ENCODE measurements around the gene EDAR.
A peak's percentile ranks its signal among the peaks of the same experiment; 100 is the strongest.

The EDAR gene

GRCh38 chr2:108988796-108989713 is at the start of gene EDAR:
EDAR (minus strand) TSS chr2:108989220; CDS start chr2:108931014, 58,206 bp downstream.
- TF ChIP-seq, protein P1, sequence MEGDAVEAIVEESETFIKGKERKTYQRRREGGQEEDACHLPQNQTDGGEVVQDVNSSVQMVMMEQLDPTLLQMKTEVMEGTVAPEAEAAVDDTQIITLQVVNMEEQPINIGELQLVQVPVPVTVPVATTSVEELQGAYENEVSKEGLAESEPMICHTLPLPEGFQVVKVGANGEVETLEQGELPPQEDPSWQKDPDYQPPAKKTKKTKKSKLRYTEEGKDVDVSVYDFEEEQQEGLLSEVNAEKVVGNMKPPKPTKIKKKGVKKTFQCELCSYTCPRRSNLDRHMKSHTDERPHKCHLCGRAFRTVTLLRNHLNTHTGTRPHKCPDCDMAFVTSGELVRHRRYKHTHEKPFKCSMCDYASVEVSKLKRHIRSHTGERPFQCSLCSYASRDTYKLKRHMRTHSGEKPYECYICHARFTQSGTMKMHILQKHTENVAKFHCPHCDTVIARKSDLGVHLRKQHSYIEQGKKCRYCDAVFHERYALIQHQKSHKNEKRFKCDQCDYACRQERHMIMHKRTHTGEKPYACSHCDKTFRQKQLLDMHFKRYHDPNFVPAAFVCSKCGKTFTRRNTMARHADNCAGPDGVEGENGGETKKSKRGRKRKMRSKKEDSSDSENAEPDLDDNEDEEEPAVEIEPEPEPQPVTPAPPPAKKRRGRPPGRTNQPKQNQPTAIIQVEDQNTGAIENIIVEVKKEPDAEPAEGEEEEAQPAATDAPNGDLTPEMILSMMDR (IDR thresholded peaks at IDR 0.05) = no peak
- H3K27ac ChIP-seq = no peak within 1 kb of the TSS
- no peak for DNase-seq (ENCODE audit: low spot score)
- H3K4me3 ChIP-seq = no peak within 1 kb of the TSS

DNA sequence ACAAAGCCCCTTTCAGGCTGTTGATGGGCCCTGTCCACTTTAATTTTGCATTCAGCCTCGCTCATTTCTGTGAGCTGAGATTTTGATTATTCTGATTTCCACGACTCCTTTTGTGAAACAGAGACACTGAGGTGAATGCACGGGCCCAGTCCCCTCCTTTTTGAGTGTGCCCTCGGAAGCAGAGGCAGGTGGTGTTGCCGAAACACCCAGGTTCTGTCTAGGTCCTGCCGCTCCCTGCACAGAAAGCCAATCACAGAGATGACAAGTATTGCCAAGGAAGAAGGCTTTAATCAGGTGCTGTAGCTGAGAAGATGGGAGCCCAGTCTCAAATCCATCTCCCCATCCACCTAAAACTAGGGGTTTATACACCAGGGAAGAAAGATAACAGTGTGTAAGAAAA is 44.2 kb upstream of the EDAR start:
- no peak for DNase-seq (ENCODE audit: low spot score)
- TF ChIP-seq, protein P1 (IDR thresholded peaks at IDR 0.05) = no peak
- Histone ChIP-seq H3K27ac (no peak overlapping the region), H3K4me3 (no peak overlapping the region)

GRCh38 chr2:109032229-109032820 is 43.3 kb upstream of the EDAR start:
- H3K4me3 ChIP-seq = peak overlapping the region; percentile 65
- no peak overlapping the region for H3K27ac ChIP-seq
- TF ChIP-seq, protein P1 (IDR thresholded peaks at IDR 0.05) = no peak
- no peak for DNase-seq (ENCODE audit: low spot score)

- no peak for DNase-seq (ENCODE audit: low spot score)
- peak overlapping the region; percentile 65 for H3K4me3 ChIP-seq
- H3K27ac ChIP-seq = peak overlapping the region in 1 of 2 donors; percentile 35
- TF ChIP-seq, protein P1 (IDR thresholded peaks at IDR 0.05) = no peak
Observed at GRCh38 chr2:109031476-109032228, 42.6 kb upstream of the EDAR start.

GRCh38 chr2:109030870-109031475 is 42.0 kb upstream of the EDAR start:
- Histone ChIP-seq H3K27ac (peak overlapping the region in 1 of 2 donors; percentile 35), H3K4me3 (peak overlapping the region; percentile 65)
- TF ChIP-seq, protein P1 (IDR thresholded peaks at IDR 0.05) = no peak
- no peak for DNase-seq (ENCODE audit: low spot score)

- Histone ChIP-seq H3K4me3 (no peak overlapping the region), H3K27ac (no peak overlapping the region)
- TF ChIP-seq, protein P1 (IDR thresholded peaks at IDR 0.05) = no peak
- no peak for DNase-seq (ENCODE audit: low spot score)
Observed at GRCh38 chr2:109029490-109030201, 40.6 kb upstream of the EDAR start.
